Right atrium auricular region (tissue), 2 donors: ENCODE data around the gene MTX2. TPM values are rescaled to one million over a fixed set of nuclear protein-coding genes. Genes with fewer than 3 reads are reported as not detected.

Experiments
- DNase-seq: peaks from one replicate; pipeline ENCODE4 v3.0.0-alpha.2; 2019; ENCODE audit warnings: low spot score
- H3K27ac ChIP-seq, 2 donors: fragments of 200-600 bp; sonication (generic); 1 replicate in 1 of 2; 2 replicates in 1 of 2; pipeline ENCODE4 v1.5.1; 2016 to 2019
- H3K27me3 ChIP-seq, 2 donors: fragments of 200-600 bp; sonication (generic); one replicate each; pipeline versions ENCODE4 v1.5.1 to v1.6.0; 2017 to 2019
- H3K36me3 ChIP-seq: fragments of 200-600 bp; sonication (generic); one replicate; pipeline ENCODE4 v1.5.1; 2016
- H3K4me1 ChIP-seq, 2 donors: fragments of 200-600 bp; sonication (generic); one replicate each; pipeline versions ENCODE4 v1.5.1 to v1.6.0; 2017 to 2019
- H3K4me3 ChIP-seq, 2 donors: fragments of 200-600 bp; sonication (generic); 1 replicate in 1 of 2; 2 replicates in 1 of 2; pipeline ENCODE4 v1.5.1; 2017 to 2019; ENCODE audit warnings: mild to moderate bottlenecking in 1 of 2, moderate library complexity in 1 of 2
- H3K9me3 ChIP-seq, 2 donors: fragments of 200-600 bp; sonication (generic); one replicate each; pipeline ENCODE4 v1.5.1; 2019
- total RNA-seq, 2 donors: library from RNA; depleted of rRNA; stranded (reverse); fragments of >200 nt; gene quantifications; one replicate each; pipeline ENCODE4 v1.1.0, GENCODE V29; 2016
- TF ChIP-seq, protein P1 (sequence below), 2 donors: fragments of 200-600 bp; sonication (generic); IDR thresholded peaks; one replicate each; pipeline ENCODE4 v1.5.1; 2019; ENCODE audit warnings: antibody characterized with exemption in 2 of 2

The MTX2 gene
- total RNA-seq, 2 donors from 2014 or later = 36.7 to 73.5 TPM

DNA sequence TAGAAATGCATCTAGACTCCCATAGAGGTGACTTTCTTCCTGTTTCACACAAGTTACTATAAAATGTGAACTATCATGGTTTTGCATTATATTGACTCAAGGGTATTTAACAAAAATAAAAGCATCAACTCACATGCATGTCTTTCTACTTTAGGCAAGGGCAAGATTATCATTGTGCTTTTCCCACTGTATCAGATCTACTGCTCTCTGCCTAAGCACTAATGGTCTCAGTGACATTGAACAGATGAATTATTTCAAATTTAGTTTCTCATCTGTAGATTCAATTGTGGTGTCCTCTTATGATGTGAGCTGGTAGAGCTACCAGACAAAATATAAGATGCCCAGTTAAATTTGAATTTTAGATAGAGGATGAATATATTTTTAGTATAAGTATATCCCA, 113.9 kb downstream of the MTX2 start:
- no peak for DNase-seq
- TF ChIP-seq, protein P1, sequence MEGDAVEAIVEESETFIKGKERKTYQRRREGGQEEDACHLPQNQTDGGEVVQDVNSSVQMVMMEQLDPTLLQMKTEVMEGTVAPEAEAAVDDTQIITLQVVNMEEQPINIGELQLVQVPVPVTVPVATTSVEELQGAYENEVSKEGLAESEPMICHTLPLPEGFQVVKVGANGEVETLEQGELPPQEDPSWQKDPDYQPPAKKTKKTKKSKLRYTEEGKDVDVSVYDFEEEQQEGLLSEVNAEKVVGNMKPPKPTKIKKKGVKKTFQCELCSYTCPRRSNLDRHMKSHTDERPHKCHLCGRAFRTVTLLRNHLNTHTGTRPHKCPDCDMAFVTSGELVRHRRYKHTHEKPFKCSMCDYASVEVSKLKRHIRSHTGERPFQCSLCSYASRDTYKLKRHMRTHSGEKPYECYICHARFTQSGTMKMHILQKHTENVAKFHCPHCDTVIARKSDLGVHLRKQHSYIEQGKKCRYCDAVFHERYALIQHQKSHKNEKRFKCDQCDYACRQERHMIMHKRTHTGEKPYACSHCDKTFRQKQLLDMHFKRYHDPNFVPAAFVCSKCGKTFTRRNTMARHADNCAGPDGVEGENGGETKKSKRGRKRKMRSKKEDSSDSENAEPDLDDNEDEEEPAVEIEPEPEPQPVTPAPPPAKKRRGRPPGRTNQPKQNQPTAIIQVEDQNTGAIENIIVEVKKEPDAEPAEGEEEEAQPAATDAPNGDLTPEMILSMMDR (IDR thresholded peaks at IDR 0.05) = no peak
- H3K4me1 ChIP-seq = peaks cover 0 to 3% of the 10 kb centered on the region in 2 donors
- no peak overlapping the region for H3K4me3 ChIP-seq
- H3K36me3 ChIP-seq = no peaks in the 10 kb centered on the region
- H3K27me3 ChIP-seq = no peaks in the 10 kb centered on the region
- peaks cover 0 to 16% of the 10 kb centered on the region in 2 donors for H3K9me3 ChIP-seq
- no peak overlapping the region for H3K27ac ChIP-seq

GRCh38 chr2:176383836-176384442, 114.7 kb downstream of the MTX2 start:
- Histone ChIP-seq H3K4me3 (no peak overlapping the region), H3K27ac (no peak overlapping the region), H3K4me1 (peaks cover 0 to 3% of the 10 kb centered on the region in 2 donors), H3K27me3 (no peaks in the 10 kb centered on the region), H3K36me3 (no peaks in the 10 kb centered on the region), H3K9me3 (peaks cover 0 to 8% of the 10 kb centered on the region in 2 donors)
- DNase-seq = no peak
- TF ChIP-seq, protein P1 (IDR thresholded peaks at IDR 0.05) = no peak

- Histone ChIP-seq H3K27ac (no peak overlapping the region), H3K9me3 (no peaks in the 10 kb centered on the region), H3K4me1 (peaks cover 0 to 3% of the 10 kb centered on the region in 2 donors), H3K36me3 (no peaks in the 10 kb centered on the region), H3K4me3 (no peak overlapping the region), H3K27me3 (no peaks in the 10 kb centered on the region)
- no peak for DNase-seq
- TF ChIP-seq, protein P1 (IDR thresholded peaks at IDR 0.05) = no peak
Measured at GRCh38 chr2:176385219-176385759, 116.0 kb downstream of the MTX2 start.

DNA sequence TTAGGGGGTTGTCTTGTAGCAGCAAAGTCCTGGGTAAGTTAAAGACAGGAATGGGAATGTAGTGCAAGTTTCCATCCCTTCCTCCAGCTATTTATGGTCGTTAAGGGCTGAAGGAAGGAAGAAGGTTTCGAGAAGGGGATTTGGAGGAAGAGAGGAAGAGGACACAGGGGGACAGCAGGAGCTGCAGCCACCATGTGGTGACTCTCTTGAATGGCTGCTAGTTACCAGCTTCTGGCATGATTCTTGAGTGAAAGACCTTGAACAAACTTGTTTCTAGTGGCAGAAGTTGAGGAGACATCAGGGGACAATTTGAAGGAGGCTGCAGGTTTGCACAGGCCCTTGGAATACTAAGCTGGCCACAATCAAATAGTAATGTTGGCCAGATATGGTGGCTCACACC, 116.6 kb downstream of the MTX2 start:
- Histone ChIP-seq H3K36me3 (no peaks in the 10 kb centered on the region), H3K4me3 (no peak overlapping the region), H3K4me1 (peaks cover 0 to 8% of the 10 kb centered on the region in 2 donors), H3K27me3 (no peaks in the 10 kb centered on the region), H3K9me3 (no peaks in the 10 kb centered on the region), H3K27ac (no peak overlapping the region)
- TF ChIP-seq, protein P1 (IDR thresholded peaks at IDR 0.05) = no peak
- DNase-seq = no peak

Other genes starting within 250 kb of the MTX2 start
- gene EVX2, start 185.5 kb upstream of the MTX2 start, total RNA-seq = not detected
- not detected for gene HOXD13, start 176.7 kb upstream of the MTX2 start, total RNA-seq
- gene HOXD12, start 169.6 kb upstream of the MTX2 start, total RNA-seq = not detected
- not detected for gene HOXD11, start 162.2 kb upstream of the MTX2 start, total RNA-seq
- not detected for gene HOXD10, start 152.7 kb upstream of the MTX2 start, total RNA-seq
- gene HOXD9, start 146.7 kb upstream of the MTX2 start, total RNA-seq = under 1 TPM in 1 of 2 donors, not detected in 1; 0.44 TPM
- 1 to 10 TPM in 1 of 2 donors, under 1 TPM in 1; 0.55 to 1.1 TPM for gene HOXD8, start 139.7 kb upstream of the MTX2 start, total RNA-seq
- under 1 TPM in 1 of 2 donors, not detected in 1; 0.52 TPM for gene HOXD4, start 117.9 kb upstream of the MTX2 start, total RNA-seq
- gene HOXD3, start 112.1 kb upstream of the MTX2 start, total RNA-seq = not detected
- gene HOXD1, start 80.8 kb upstream of the MTX2 start, total RNA-seq = not detected